H9 (cell line): ENCODE data around the gene TSPAN31. TPM values are rescaled to one million over a fixed set of nuclear protein-coding genes. Genes with fewer than 3 reads are reported as not detected.

Experiments
- DNase-seq: peaks from one replicate; pipeline ENCODE4 v3.0.0-alpha.2; 2017
- H2AFZ ChIP-seq: one replicate; pipeline ENCODE4 v1.6.1; 2013; ENCODE audit warnings: mild to moderate bottlenecking, low read length, control low read depth, moderate library complexity
- H2AK5ac ChIP-seq: 2 replicates; pipeline ENCODE4 v1.6.1; 2013; ENCODE audit warnings: low read length, control low read depth, mixed read lengths; ENCODE audit not compliant: insufficient read length
- H2BK120ac ChIP-seq: one replicate; pipeline ENCODE4 v1.6.1; 2013; ENCODE audit warnings: low read depth, mild to moderate bottlenecking, low read length, control low read depth, inconsistent platforms; ENCODE audit not compliant: poor library complexity, severe bottlenecking
- H2BK12ac ChIP-seq: 2 replicates; pipeline ENCODE4 v1.6.1; 2013; ENCODE audit warnings: low read length, control low read depth, mixed read lengths, low read depth; ENCODE audit not compliant: insufficient read length
- H2BK15ac ChIP-seq: 2 replicates; pipeline ENCODE4 v1.6.1; 2013; ENCODE audit warnings: low read depth, low read length, control low read depth
- H2BK20ac ChIP-seq: one replicate; pipeline ENCODE4 v1.6.1; 2013; ENCODE audit warnings: low read depth, mild to moderate bottlenecking, low read length, control low read depth, inconsistent platforms; ENCODE audit not compliant: poor library complexity, severe bottlenecking
- H2BK5ac ChIP-seq: 2 replicates; pipeline ENCODE4 v1.6.1; 2013; ENCODE audit warnings: low read length, control low read depth, mixed read lengths; ENCODE audit not compliant: insufficient read length
- H3K14ac ChIP-seq: 2 replicates; pipeline ENCODE4 v1.6.1; 2013; ENCODE audit warnings: low read length, control low read depth; ENCODE audit not compliant: insufficient read depth
- H3K18ac ChIP-seq: 2 replicates; pipeline ENCODE4 v1.6.1; 2013; ENCODE audit warnings: low read depth, mild to moderate bottlenecking, mixed read lengths, low read length, control low read depth; ENCODE audit not compliant: insufficient read length
- H3K23ac ChIP-seq: 2 replicates; pipeline ENCODE4 v1.6.1; 2013; ENCODE audit warnings: low read length, control low read depth, mixed read lengths, low read depth; ENCODE audit not compliant: insufficient read length
- H3K23me2 ChIP-seq: 2 replicates; pipeline ENCODE4 v1.6.1; 2013; ENCODE audit warnings: low read depth, mild to moderate bottlenecking, mixed read lengths, low read length, control low read depth; ENCODE audit not compliant: insufficient read length, poor library complexity, severe bottlenecking
- H3K27ac ChIP-seq: 2 replicates; pipeline ENCODE4 v1.5.1; 2013; ENCODE audit warnings: low read length, control low read depth, mixed read lengths, low read depth; ENCODE audit not compliant: insufficient read length
- H3K27me3 ChIP-seq: 2 replicates; pipeline ENCODE4 v1.6.1; 2013; ENCODE audit warnings: low read length, control low read depth, inconsistent platforms; ENCODE audit not compliant: insufficient read depth
- H3K4ac ChIP-seq: 2 replicates; pipeline ENCODE4 v1.6.1; 2013; ENCODE audit warnings: low read depth, mild to moderate bottlenecking, control low read depth, inconsistent platforms, low read length, moderate library complexity
- H3K4me1 ChIP-seq: 2 replicates; pipeline ENCODE4 v1.6.1; 2013; ENCODE audit warnings: low read length, control low read depth, inconsistent platforms; ENCODE audit not compliant: insufficient read depth
- H3K4me2 ChIP-seq: 2 replicates; pipeline ENCODE4 v1.6.1; 2013; ENCODE audit warnings: low read length, control low read depth, mixed read lengths; ENCODE audit not compliant: insufficient read length, insufficient read depth
- H3K56ac ChIP-seq: 2 replicates; pipeline ENCODE4 v1.6.1; 2013; ENCODE audit warnings: low read depth, mild to moderate bottlenecking, mixed read lengths, low read length, control low read depth; ENCODE audit not compliant: insufficient read length
- H3K79me1 ChIP-seq: 2 replicates; pipeline ENCODE4 v1.6.1; 2013; ENCODE audit warnings: low read depth, mild to moderate bottlenecking, moderate library complexity, low read length, control low read depth, inconsistent platforms; ENCODE audit not compliant: insufficient read depth, poor library complexity, severe bottlenecking
- H3K79me2 ChIP-seq: 2 replicates; pipeline ENCODE4 v1.6.1; 2013; ENCODE audit warnings: low read length, control low read depth, inconsistent platforms; ENCODE audit not compliant: insufficient read depth
- H3K9ac ChIP-seq: 2 replicates; pipeline ENCODE4 v1.6.1; 2013; ENCODE audit warnings: low read length, control low read depth, mixed read lengths; ENCODE audit not compliant: insufficient read length; ENCODE audit errors: extremely low read depth
- H3K9me3 ChIP-seq: one replicate; pipeline ENCODE4 v1.6.1; 2013; ENCODE audit warnings: low read depth, low read length, inconsistent platforms; ENCODE audit not compliant: control insufficient read depth
- H3T11ph ChIP-seq: one replicate; pipeline ENCODE4 v1.6.1; 2013; ENCODE audit warnings: mild to moderate bottlenecking, low read length, control low read depth, inconsistent platforms
- H4K20me1 ChIP-seq: one replicate; pipeline ENCODE4 v1.6.1; 2013; ENCODE audit not compliant: control insufficient read depth, insufficient read length, insufficient read depth
- H4K5ac ChIP-seq: 2 replicates; pipeline ENCODE4 v1.6.1; 2013; ENCODE audit warnings: low read depth, mild to moderate bottlenecking, mixed read lengths, low read length, control low read depth; ENCODE audit not compliant: insufficient read length
- H4K8ac ChIP-seq: replicated peaks from 2 replicates; pipeline ENCODE4 v1.6.1; 2013; ENCODE audit warnings: low read length, control low read depth, mixed read lengths, low read depth; ENCODE audit not compliant: insufficient read length
- H4K91ac ChIP-seq: 2 replicates; pipeline ENCODE4 v1.6.1; 2013; ENCODE audit warnings: low read depth, mild to moderate bottlenecking, moderate library complexity, mixed read lengths, low read length, control low read depth; ENCODE audit not compliant: insufficient read length
- H3K27ac Mint-ChIP-seq, 3 experiments: 2 replicates in 2 of 3; 3 replicates in 1 of 3; pipeline ENCODE4 v1.8.0; 2020 to 2021; ENCODE audit warnings: mixed read lengths in 3 of 3, mild to moderate bottlenecking in 1 of 3, moderate library complexity in 1 of 3
- H3K27me3 Mint-ChIP-seq: 2 replicates; pipeline ENCODE4 v1.8.0; 2021; ENCODE audit warnings: low read depth, mild to moderate bottlenecking, moderate library complexity, mixed read lengths
- H3K36me3 Mint-ChIP-seq, 3 experiments: 2 replicates in 2 of 3; 3 replicates in 1 of 3; pipeline ENCODE4 v1.8.0; 2020 to 2021; ENCODE audit warnings: low read depth in 3 of 3, mixed read lengths in 3 of 3; ENCODE audit not compliant: insufficient read depth in 1 of 3
- H3K4me1 Mint-ChIP-seq, 2 experiments: 2 replicates each; pipeline ENCODE4 v1.8.0; 2020; ENCODE audit warnings: mixed read lengths in 2 of 2
- H3K4me3 Mint-ChIP-seq, 2 experiments: 2 replicates in 1 of 2; 3 replicates in 1 of 2; pipeline ENCODE4 v1.8.0; 2020 to 2021; ENCODE audit warnings: mild to moderate bottlenecking in 2 of 2, mixed read lengths in 2 of 2, moderate library complexity in 1 of 2
- H3K9me3 Mint-ChIP-seq, 2 experiments: 2 replicates in 1 of 2; 3 replicates in 1 of 2; pipeline ENCODE4 v1.8.0; 2020; ENCODE audit warnings: mild to moderate bottlenecking in 2 of 2, mixed read lengths in 2 of 2, moderate library complexity in 1 of 2
- WGBS: extraction: QIAGEN DNeasy Blood & Tissue Kit; methylation state at CpG from one replicate; pipeline ENCODE4 v1.1.7; 2013; ENCODE audit warnings: missing lambda C conversion rate, low lambda C conversion rate, mixed read lengths; ENCODE audit not compliant: insufficient read length; ENCODE audit errors: extremely low coverage; 5-methylcytosine and 5-hydroxymethylcytosine counted together
- total RNA-seq: library from RNA; stranded (reverse); gene quantifications from 2 replicates; pipeline ENCODE4 v1.2.1, GENCODE V29; 2021
- TF ChIP-seq, protein P1 (sequence below): fragments of 200-600 bp; sonication (generic); conservative IDR thresholded peaks from 3 replicates; pipeline ENCODE4 v1.8.0; 2021; ENCODE audit warnings: antibody characterized with exemption, mild to moderate bottlenecking

Gene TSPAN31
- total RNA-seq, 1 experiment from 2014 or later: 20.0 TPM

- Histone ChIP-seq H3K9me3 (no peaks in the 10 kb centered on the region), H3K4ac (no peak within 1 kb of the TSS), H3K23ac (no peak within 1 kb of the TSS), H3K56ac (no peak within 1 kb of the TSS), H3T11ph (no peak within 1 kb of the TSS), H3K14ac (no peak within 1 kb of the TSS), H2BK15ac (no peak within 1 kb of the TSS), H4K91ac (no peak within 1 kb of the TSS), H2BK12ac (no peak within 1 kb of the TSS), H3K27me3 (peaks cover 57% of the 10 kb centered on the region), H2BK5ac (no peak within 1 kb of the TSS), H3K23me2 (peaks cover 16% of the 10 kb centered on the region), H3K18ac (no peak within 1 kb of the TSS), H3K27ac (no peak within 1 kb of the TSS), H4K5ac (no peak within 1 kb of the TSS), H2BK20ac (no peak within 1 kb of the TSS), H2AFZ (no peak within 1 kb of the TSS), H4K20me1 (peaks cover 2% of the 10 kb centered on the region), H3K79me1 (no peaks in the 10 kb centered on the region), H3K9ac (no peak within 1 kb of the TSS), H4K8ac (no peak within 1 kb of the TSS), H3K4me1 (peaks cover 2% of the 10 kb centered on the region; the same call in 1 of the 2 replicates), H3K4me2 (peak within 1 kb of the TSS; percentile 49), H2BK120ac (no peak within 1 kb of the TSS), H3K79me2 (no peaks in the 10 kb centered on the region), H2AK5ac (no peak within 1 kb of the TSS)
- no peaks in the 10 kb centered on the region; a peak in 1 of 5 replicates for H3K9me3 Mint-ChIP-seq
- peaks cover 86% of the 10 kb centered on the region for H3K27me3 Mint-ChIP-seq
- TF ChIP-seq, protein P1, sequence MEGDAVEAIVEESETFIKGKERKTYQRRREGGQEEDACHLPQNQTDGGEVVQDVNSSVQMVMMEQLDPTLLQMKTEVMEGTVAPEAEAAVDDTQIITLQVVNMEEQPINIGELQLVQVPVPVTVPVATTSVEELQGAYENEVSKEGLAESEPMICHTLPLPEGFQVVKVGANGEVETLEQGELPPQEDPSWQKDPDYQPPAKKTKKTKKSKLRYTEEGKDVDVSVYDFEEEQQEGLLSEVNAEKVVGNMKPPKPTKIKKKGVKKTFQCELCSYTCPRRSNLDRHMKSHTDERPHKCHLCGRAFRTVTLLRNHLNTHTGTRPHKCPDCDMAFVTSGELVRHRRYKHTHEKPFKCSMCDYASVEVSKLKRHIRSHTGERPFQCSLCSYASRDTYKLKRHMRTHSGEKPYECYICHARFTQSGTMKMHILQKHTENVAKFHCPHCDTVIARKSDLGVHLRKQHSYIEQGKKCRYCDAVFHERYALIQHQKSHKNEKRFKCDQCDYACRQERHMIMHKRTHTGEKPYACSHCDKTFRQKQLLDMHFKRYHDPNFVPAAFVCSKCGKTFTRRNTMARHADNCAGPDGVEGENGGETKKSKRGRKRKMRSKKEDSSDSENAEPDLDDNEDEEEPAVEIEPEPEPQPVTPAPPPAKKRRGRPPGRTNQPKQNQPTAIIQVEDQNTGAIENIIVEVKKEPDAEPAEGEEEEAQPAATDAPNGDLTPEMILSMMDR: no peak
- peaks cover 26 to 37% of the 10 kb centered on the region in 2 experiments for H3K4me1 Mint-ChIP-seq
- no peak within 1 kb of the TSS for H3K27ac Mint-ChIP-seq
- no peaks in the 10 kb centered on the region; a peak in 1 of 7 replicates for H3K36me3 Mint-ChIP-seq
- DNase-seq: peak; percentile 79
- WGBS: no CpG with 5 or more reads among the region's 36 CpGs
- H3K4me3 Mint-ChIP-seq: peak within 1 kb of the TSS; percentile 63 to 86
These were observed 6.1 kb upstream of the TSPAN31 start, which contains the start of gene AGAP2 for GRCh38 chr12:57738661-57739237. Gene AGAP2, minus strand, starts transcription at chr12:57738742. Its CDS starts 496 bp downstream, at chr12:57738246.
